RWPE1 (cell line): ENCODE data around the gene C11orf24.
A peak's percentile ranks its signal among the peaks of the same experiment; 100 is the strongest.

Experiments used
- CTCF ChIA-PET: fragments of 350-600 bp; sonication (Branson Sonifier 250); formaldehyde crosslinking; extraction: SDS; loops from one replicate; lab custom pipeline; 2021; lab: Yijun Ruan, JAX
- POLR2A ChIA-PET: fragments of 400-600 bp; formaldehyde crosslinking; extraction: SDS; loops from one replicate; lab custom pipeline; 2020; ENCODE audit warnings: antibody characterized with exemption; ENCODE audit not compliant: low non-redundant PET; lab: Yijun Ruan, JAX
- DNase-seq: peaks from one replicate; pipeline ENCODE4 v3.0.0; 2012; ENCODE audit warnings: low spot score
- H3K27ac ChIP-seq: fragments of 450-650 bp; 2 replicates; pipeline ENCODE4 v1.5.1; 2017
- TF ChIP-seq, protein P1 (sequence below): fragments of 450-650 bp; conservative IDR thresholded peaks from 2 replicates; pipeline ENCODE4 v1.5.1; 2017; ENCODE audit warnings: low read depth, mild to moderate bottlenecking

C11orf24 gene

GRCh38 chr11:68282141-68282860 is 10.5 kb upstream of the C11orf24 start:
- H3K27ac ChIP-seq = peak overlapping the region; percentile 51
- POLR2A ChIA-PET = interaction anchor here (0.6 kb wide), 1 partner anchor 33 kb away, joined by 5 read pairs; no protein-coding TSS in a partner anchor
- TF ChIP-seq, protein P1, sequence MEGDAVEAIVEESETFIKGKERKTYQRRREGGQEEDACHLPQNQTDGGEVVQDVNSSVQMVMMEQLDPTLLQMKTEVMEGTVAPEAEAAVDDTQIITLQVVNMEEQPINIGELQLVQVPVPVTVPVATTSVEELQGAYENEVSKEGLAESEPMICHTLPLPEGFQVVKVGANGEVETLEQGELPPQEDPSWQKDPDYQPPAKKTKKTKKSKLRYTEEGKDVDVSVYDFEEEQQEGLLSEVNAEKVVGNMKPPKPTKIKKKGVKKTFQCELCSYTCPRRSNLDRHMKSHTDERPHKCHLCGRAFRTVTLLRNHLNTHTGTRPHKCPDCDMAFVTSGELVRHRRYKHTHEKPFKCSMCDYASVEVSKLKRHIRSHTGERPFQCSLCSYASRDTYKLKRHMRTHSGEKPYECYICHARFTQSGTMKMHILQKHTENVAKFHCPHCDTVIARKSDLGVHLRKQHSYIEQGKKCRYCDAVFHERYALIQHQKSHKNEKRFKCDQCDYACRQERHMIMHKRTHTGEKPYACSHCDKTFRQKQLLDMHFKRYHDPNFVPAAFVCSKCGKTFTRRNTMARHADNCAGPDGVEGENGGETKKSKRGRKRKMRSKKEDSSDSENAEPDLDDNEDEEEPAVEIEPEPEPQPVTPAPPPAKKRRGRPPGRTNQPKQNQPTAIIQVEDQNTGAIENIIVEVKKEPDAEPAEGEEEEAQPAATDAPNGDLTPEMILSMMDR = no peak
- CTCF ChIA-PET = interaction anchor here (1.6 kb wide), 1 partner anchor 15 kb away, joined by 5 read pairs; no protein-coding TSS in a partner anchor
- peak; percentile 22 for DNase-seq

- no peak overlapping the region for H3K27ac ChIP-seq
- POLR2A ChIA-PET = no interaction called here
- CTCF ChIA-PET = interaction anchor here (0.6 to 1.0 kb wide), 3 partner anchors 10 to 164 kb away, joined by 3 to 5 read pairs (median 3); no protein-coding TSS in a partner anchor
- TF ChIP-seq, protein P1 = no peak
- DNase-seq = no peak
These were observed 7.9 kb upstream of the C11orf24 start for GRCh38 chr11:68279676-68280075.

GRCh38 chr11:68276861-68277260 is 5.1 kb upstream of the C11orf24 start:
- DNase-seq = no peak
- no peak overlapping the region for H3K27ac ChIP-seq
- ChIA-PET CTCF (interaction anchor here (0.6 kb wide), 1 partner anchor 21 kb away, joined by 3 read pairs; no protein-coding TSS in a partner anchor), POLR2A (no interaction called here)
- TF ChIP-seq, protein P1 = no peak

GRCh38 chr11:68275721-68276507 is 4.1 kb upstream of the C11orf24 start:
- CTCF ChIA-PET = no interaction called here
- H3K27ac ChIP-seq = no peak overlapping the region
- peak; percentile 54 for DNase-seq
- TF ChIP-seq, protein P1 = no peak
- POLR2A ChIA-PET = no interaction called here

DNA sequence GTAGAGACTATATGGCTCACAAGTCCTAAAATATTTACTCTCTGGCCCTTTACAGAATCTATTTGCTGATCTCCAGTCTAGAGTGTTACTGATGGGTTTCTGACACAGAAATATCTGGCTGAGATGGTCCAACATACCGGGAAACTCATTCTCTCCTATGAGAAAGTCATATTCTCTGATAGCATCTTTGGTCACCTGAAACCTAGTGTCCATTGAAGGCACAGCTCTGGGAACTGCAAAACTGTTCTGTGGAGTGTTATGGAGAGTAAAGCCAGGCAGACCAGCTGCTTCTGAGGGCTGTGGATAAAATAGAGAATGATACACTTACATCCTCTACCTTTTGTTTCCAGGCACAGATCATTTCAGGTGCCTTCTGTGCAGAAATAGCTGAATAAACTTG is 2.5 kb upstream of the C11orf24 start:
- no peak overlapping the region for H3K27ac ChIP-seq
- ChIA-PET CTCF (no interaction called here), POLR2A (no interaction called here)

More for the DNA sequence above, 2.5 kb upstream of the C11orf24 start:
- DNase-seq = no peak
- TF ChIP-seq, protein P1 = no peak
